SU-DHL-6 (cell line): ENCODE results near the gene TAF9B.

Source experiments
- CTCF ChIP-seq: fragments of 200-600 bp; sonication (generic); IDR thresholded peaks from one replicate; pipeline ENCODE4 v1.5.1; 2017; ENCODE audit warnings: antibody characterized with exemption, mild to moderate bottlenecking, low read length, moderate library complexity; ENCODE audit not compliant: insufficient read depth, poor library complexity, severe bottlenecking
- EZH2phosphoT487 ChIP-seq: fragments of 200-600 bp; sonication (generic), shearing (Covaris generic); conservative IDR thresholded peaks from 2 replicates; pipeline ENCODE4 v1.6.1; 2018; ENCODE audit warnings: mild to moderate bottlenecking, antibody characterized with exemption, low read length, moderate library complexity, mixed read lengths

GRCh38 chrX:78105944-78106650 lies 33.4 kb downstream of the TAF9B start:
- TF ChIP-seq CTCF: no peak
- TF ChIP-seq EZH2phosphoT487: no peak
